Measurements from ENCODE around the gene YPEL5. TPM values are rescaled to one million over a fixed set of nuclear protein-coding genes. Genes with fewer than 3 reads are reported as not detected.

The YPEL5 gene
- total RNA-seq, 1 experiment from 2014 or later: 66.4 TPM

- Histone ChIP-seq H3K27me3 (ENCODE audit: control insufficient read depth, insufficient read depth, low read length) (peaks cover 7% of the 10 kb centered on the region; the same call in 1 of the 2 replicates), H3K27ac (ENCODE audit: low read length) (no peak overlapping the region), H3K36me3 (ENCODE audit: control insufficient read depth, insufficient read depth, low read length) (no peaks in the 10 kb centered on the region), H3K9me3 (ENCODE audit: control insufficient read depth, insufficient read depth, low read depth, low read length) (no peaks in the 10 kb centered on the region), H3K4me3 (ENCODE audit: low read depth in 2 of 2, low read length in 2 of 2) (no peak overlapping the region), H3K4me1 (ENCODE audit: control insufficient read depth, insufficient read depth, low read length) (no peaks in the 10 kb centered on the region)
- intact Hi-C loops (cut with micrococcal nuclease; ENCODE audit: unreplicated experiment): no loop called here
- BruUV-seq (replicated peaks): no TSS peak
- TF ChIP-seq REST (IDR thresholded peaks at IDR 0.05; ENCODE audit: insufficient read depth in 1 of 2, low read depth in 2 of 2, low read length in 1 of 2): no peak
- no peak for TF ChIP-seq TCF7L2 (IDR thresholded peaks at IDR 0.05; ENCODE audit: low read depth, low read length)
- no peak for TF ChIP-seq SIN3A (IDR thresholded peaks at IDR 0.05; ENCODE audit: borderline replicate concordance, insufficient read depth, low read depth, low read length)
- DNase-seq (ENCODE audit: low read depth, low spot score) (no peak), ATAC-seq (no peak)
- in situ Hi-C loops (cut with HindIII; ENCODE audit: low pct_unique_long_range_greater_than_20kb, low sequenced_read_pairs): no loop called here
- CTCF ChIA-PET: interaction anchor here (1.7 kb wide), 1 partner anchor 15 kb away, joined by 4 read pairs; no protein-coding TSS in a partner anchor
- POLR2A ChIA-PET: no interaction called here
Measured at GRCh38 chr2:30180226-30180625, 33.4 kb downstream of the YPEL5 start.

GRCh38 chr2:30181176-30181575, 34.4 kb downstream of the YPEL5 start:
- DNase-seq (ENCODE audit: low read depth, low spot score) (no peak), ATAC-seq (no peak)
- ChIA-PET CTCF (no interaction called here), POLR2A (no interaction called here)
- no TSS peak for BruUV-seq (replicated peaks)
- intact Hi-C loops (cut with micrococcal nuclease; ENCODE audit: unreplicated experiment): no loop called here
- Histone ChIP-seq H3K4me1 (ENCODE audit: control insufficient read depth, insufficient read depth, low read length) (no peaks in the 10 kb centered on the region), H3K27me3 (ENCODE audit: control insufficient read depth, insufficient read depth, low read length) (peaks cover 9% of the 10 kb centered on the region; the same call in 1 of the 2 replicates), H3K4me3 (ENCODE audit: low read depth in 2 of 2, low read length in 2 of 2) (no peak overlapping the region), H3K36me3 (ENCODE audit: control insufficient read depth, insufficient read depth, low read length) (no peaks in the 10 kb centered on the region), H3K9me3 (ENCODE audit: control insufficient read depth, insufficient read depth, low read depth, low read length) (no peaks in the 10 kb centered on the region), H3K27ac (ENCODE audit: low read length) (no peak overlapping the region)
- in situ Hi-C loops (cut with HindIII; ENCODE audit: low pct_unique_long_range_greater_than_20kb, low sequenced_read_pairs): no loop called here
- no peak for TF ChIP-seq POLR2AphosphoS5 (IDR thresholded peaks at IDR 0.05; ENCODE audit: low read depth, low read length)
- no peak for TF ChIP-seq SIN3A (IDR thresholded peaks at IDR 0.05; ENCODE audit: borderline replicate concordance, insufficient read depth, low read depth, low read length)
- TF ChIP-seq TCF7L2 (IDR thresholded peaks at IDR 0.05; ENCODE audit: low read depth, low read length): no peak
- TF ChIP-seq REST (IDR thresholded peaks at IDR 0.05; ENCODE audit: insufficient read depth in 1 of 2, low read depth in 2 of 2, low read length in 1 of 2): no peak
- no peak for TF ChIP-seq CTCF (IDR thresholded peaks at IDR 0.05)

Data from Panc1 (cell line).